HG02981 (cell line): ENCODE results near the gene PDE2A.

Experiments used
- ATAC-seq: cut with Tn5 transposase; IDR thresholded peaks from one replicate; pipeline ENCODE4 v1.9.1; 2021; ENCODE audit warnings: mild to moderate bottlenecking, moderate library complexity; ENCODE audit not compliant: unreplicated experiment

Gene PDE2A

DNA sequence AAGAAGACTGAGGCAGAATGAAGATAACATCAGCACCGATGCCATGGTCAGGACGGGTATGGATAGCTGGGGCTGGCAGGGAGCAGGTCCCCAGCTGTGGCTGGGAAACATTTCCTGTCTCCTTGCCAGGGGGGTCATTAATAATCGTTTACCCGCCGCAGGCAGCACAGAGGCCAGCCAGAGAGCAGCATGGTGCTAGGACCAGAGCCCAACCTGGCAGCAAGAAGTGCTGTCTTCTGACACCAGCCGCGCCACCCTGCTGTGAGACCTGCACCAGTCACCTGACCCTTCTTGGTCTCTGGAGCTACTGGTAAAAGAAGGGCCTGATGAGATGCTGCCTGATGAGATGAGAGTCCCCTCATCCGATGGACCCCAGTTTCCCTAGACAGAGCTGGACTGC lies 36.3 kb downstream of the PDE2A start:
- ATAC-seq = no peak

DNA sequence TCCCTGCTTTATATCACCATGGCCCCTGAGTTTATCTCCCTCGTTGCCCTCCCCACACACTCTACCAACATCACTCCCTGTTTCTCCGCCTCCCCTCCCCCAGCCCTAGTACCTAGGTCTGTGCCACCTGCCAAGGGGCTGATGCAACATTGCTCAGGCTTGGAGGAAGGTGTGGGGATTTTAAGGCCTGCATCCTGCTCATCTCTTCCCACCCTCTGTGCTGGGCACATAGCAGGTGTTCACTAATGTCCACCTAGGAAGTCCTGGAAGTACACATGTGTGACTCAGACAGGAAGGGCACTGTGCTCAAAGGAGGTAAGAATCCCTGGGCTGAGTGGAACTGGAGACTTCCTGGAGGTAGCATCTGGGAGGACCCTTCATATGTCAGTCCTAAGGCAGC lies 37.0 kb downstream of the PDE2A start:
- ATAC-seq = no peak

DNA sequence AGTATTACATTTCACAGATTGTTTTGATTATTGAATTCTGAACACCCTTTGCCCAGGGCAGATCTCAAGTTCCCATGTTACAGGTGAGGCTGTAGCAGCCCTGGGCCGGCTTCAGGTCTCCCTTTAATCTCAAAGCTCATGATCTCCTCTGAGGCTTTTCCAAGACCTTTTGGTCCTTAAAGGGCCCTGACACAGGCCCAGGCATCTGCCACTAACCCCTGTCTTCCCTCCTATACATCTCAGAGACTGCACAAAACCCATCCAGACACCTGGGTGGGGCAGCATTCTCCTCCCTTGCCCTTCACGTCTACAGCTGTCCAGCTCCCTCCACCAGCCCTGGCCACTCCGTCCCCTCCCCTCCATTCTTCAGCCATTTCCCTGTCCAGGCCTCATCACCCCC lies 37.8 kb downstream of the PDE2A start:
- no peak for ATAC-seq

DNA sequence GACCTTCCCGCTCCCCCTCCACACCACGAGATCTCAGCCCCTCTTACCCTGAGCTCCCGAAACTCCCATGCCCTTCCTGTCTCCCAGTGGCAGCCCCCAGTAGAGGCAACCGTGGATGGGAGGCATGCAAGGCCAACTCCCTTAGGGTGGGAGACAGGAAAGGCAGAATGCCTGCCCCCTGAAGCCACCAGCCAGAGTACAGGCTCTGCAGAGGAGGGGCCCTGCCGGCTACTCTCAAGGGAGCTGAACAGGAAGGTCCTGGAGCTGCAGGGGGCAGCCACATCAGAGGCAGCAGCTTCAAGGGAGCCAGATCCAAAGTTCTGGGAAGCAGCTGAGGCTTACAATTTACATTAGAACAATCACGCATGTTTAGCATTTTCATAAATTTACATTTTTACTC lies 38.3 kb downstream of the PDE2A start:
- ATAC-seq = no peak

DNA sequence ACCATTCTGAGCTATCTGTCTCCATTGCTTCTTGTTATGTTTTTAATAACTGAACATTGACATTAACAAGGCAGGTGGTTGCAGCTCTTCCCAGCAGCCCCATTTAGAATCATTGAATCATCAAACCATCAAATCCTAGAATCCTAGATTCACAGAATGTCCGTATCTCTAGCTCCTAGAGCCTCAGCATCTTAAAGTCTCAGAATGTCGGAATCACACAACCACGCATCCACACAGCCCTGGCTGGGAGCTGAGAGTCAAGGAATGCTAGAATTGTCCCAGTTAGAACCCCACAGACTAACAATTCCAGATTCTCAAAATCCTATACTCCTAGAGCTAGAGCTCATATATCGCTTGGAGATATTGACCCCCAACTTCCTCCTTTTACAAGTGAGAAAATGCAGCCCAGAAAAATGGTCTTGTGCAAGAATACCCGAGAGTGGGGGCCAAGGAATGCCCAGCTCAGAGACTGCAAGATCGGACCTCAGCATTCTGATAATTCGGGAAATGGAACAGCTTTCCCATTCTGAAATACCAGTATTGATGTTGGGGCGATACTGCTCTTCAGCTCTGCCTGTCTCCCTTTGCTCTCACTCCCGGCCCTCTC lies 38.8 kb downstream of the PDE2A start:
- ATAC-seq = no peak

DNA sequence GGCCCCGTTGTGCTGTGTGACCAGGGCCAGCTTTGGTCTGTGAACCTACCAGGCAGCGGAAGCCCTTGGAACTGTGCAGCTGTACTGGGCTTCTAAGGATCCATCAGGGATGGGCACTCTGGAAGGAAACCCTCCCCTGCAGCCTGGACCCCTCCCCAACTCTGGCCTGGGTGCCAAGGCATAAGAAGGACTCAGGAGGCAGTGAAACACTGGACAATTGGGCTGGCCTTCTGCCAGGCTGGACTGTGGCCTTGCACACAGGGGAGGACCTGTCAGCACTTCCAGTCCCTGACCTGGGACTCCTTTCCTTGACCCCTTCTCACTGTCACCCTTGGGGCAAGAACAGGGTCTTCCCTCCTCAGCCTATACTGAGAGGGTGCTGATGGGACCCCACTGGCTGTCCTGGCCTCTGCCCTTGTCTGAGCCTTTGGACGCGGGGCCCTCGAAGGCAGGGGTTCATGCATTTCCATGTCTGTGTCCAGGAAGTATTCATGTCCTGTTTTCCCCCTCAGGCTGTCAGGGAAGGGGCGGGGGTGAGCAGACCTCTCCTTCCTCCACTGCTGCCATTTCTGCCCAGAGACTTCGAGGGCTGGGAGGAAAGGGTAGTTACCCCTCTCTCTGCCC lies 39.6 kb downstream of the PDE2A start:
- no peak for ATAC-seq

DNA sequence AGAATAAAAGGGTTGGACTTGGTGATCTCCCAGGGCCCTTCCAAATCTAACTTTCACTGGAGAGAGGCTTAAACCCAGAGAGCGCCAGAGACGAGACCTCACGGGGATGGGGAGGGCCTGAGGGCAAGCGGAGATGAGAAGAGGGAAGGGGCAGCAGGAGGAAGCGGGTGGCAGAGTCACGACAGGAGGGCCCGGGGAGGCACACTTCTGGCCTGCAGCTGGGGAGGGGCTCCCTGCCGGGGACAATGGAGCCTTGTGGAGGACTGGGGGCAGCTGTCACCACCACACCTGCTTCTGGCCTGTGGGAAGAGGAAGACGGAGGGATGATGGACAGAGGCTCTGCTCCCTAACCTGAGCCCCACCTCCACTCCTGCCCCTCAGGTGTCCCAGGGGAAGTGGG lies 40.2 kb downstream of the PDE2A start:
- no peak for ATAC-seq

DNA sequence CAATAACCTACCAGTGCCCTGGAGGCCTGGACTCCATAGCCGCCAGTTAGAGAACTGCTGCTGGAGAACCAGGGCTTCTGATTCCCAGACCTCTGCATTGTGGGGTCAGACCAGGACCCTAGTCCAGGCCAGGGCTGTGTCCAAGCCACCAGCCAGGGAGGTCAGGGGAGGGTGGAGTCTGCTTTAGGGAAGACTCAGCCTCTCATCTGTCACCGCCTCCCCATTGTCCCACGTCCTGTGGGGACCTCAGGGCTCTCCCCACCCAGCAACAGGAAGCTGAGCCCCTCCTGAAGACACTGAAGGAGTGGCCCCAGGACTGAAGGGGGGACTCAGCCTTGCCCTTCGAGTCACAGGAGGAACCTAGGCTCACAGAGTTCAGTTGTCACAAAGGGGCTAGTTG lies 41.2 kb downstream of the PDE2A start:
- ATAC-seq = no peak

DNA sequence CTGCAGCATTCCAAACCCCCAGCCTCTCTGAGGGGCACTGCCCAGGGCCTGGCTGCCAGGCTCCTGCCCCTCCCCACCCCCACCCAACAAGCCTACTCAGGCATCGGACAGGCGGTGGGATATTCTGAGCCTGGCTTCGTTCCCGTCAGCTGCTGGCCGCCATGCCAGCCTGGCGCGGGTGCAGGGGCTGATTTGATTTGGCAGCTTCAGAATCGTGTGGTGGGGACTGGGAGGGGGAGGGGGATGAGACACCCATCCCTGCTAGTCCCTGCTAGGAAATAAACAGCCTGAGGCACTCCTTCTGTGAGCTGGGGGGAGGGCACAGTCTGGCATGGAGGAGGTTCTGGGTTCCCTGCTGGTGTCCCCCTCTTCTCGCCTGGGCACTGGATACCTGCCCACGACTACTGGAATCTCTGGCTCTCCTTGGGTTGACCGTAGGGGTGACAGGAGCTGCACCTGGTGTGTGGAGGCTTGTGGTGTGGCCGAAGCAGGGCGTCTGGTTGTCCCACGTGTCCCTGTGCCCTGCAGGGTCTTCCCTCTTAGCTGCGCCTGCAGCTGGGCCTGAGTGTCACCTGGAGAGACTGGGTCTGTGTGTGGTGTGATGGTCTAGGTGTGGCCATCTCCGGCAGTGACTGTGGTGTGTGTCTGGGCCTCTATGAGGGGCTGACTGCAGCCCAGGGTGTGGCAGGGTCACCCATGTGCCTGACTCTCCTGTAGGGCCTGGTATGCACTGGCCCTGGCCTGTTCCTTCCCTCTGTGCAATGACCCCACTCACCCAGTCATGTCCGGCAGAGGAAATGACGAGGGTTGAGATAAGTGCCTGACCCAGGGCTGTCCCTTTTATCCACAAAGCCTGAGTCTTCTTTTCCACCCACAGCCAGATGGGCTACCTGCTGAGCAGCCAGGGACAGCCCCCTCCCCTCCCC lies 42.2 kb downstream of the PDE2A start:
- ATAC-seq = no peak

DNA sequence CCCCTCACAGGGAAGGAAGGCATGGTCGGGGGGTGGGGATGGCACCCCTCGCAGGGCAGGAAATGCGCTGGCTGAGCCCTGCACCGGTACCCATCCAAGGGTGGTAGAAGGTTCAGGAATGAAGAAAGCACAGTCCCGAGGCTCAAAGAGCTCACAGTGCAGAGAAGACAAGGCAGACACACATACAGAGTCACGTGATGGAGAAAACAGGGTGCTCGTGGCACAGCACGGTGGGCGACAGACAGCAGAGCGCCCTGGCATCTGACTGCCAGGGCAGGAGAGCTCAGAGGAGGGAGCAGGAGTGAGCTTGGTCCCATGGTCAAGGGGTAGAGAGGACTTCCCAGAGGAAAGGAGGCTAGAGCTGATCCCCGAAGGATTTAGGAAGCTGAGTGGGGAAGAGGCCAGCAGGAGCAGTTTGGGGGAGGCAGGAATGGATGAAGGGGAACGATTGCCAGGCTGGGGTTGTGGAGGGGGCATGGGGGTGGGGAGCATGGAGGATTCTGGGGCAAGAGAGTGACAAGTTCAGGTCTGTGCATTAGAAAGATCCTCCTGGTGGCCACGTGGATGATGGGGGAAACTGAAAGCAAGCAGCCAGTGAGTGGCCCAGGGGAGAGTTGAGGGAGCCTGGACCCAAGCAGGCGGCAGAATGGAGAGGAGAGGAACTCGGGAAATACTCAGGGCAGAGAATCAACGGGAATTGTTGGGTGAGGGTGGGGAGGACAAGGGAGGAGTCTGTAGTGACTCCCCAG lies 43.9 kb downstream of the PDE2A start:
- ATAC-seq = no peak

DNA sequence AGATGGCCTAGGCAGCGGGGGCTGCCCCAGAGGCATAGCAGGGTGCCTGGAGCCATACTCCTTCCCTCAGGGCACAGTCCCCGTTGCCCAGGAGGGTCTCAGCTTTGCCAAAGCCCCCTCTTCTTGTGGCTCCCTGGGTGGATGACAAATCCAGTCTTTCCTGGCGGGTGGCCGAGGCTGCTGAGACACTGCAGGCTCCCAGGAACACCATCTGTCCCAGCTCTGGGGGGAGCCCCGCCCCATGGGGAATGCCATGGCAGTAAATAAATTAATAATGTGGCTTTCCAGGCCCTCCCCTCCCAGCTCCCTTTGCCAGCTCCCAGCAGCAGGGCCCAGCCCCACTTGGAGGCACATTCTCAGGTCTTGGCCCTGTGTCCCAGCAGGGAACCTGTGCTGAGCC lies 45.0 kb downstream of the PDE2A start:
- no peak for ATAC-seq

DNA sequence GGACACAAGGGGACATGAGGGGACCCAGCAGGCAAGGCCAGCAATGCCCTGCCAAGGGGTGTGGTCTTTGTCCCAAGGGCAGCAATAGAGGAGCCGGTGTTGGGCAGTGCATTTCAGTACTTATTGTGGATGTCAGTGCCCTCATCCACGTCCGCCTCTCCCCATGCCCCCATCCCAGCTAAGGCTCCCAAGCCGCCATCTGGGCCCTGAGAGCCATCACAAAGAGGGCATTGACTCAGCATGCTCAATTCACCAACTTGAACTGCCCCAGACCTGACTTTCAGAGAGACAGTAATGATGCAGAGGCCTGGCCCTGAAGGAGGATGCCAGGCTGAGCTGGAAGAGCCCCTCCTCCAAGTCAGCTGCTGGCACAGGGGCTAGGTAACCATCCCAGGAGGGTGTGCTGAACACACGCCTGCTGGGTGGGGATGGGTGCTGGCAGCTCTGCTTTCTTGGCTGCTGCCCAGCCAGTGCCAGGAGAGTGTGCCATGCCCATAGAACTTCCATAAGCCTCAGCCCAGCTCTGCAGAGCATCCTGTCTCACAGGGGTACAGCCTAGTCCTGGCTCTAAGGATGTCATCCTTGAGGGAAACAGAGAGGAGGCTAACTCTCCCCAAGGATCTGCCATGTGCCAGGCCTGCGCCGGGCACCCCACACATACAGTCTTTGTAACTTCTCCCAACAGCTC lies 46.5 kb downstream of the PDE2A start:
- ATAC-seq = no peak

DNA sequence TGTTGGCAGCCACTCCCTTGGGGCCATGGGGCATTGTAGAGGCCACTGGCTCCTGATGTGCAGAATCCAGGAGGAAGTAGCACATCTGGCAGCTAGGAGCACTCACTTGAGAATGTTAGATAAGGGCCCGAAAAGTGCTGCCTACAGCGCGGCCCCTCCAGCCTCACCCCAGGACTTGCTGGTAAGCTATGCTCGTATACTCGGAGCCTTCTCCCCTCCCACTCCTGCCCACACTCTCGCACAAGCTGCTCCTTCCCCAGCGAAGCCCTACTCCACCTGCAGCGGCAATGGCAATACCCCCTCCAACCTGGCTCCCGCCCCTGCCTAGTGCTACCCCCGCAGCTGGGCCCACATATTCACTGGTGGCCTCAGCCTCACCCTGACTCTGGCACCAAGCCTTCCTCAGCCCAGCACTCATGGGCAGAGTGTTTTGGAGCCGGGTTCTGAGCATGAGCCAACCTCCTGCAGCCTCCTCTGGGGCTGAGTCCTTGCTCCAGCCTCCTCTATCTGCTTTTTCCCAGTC lies 47.7 kb downstream of the PDE2A start:
- ATAC-seq = no peak

DNA sequence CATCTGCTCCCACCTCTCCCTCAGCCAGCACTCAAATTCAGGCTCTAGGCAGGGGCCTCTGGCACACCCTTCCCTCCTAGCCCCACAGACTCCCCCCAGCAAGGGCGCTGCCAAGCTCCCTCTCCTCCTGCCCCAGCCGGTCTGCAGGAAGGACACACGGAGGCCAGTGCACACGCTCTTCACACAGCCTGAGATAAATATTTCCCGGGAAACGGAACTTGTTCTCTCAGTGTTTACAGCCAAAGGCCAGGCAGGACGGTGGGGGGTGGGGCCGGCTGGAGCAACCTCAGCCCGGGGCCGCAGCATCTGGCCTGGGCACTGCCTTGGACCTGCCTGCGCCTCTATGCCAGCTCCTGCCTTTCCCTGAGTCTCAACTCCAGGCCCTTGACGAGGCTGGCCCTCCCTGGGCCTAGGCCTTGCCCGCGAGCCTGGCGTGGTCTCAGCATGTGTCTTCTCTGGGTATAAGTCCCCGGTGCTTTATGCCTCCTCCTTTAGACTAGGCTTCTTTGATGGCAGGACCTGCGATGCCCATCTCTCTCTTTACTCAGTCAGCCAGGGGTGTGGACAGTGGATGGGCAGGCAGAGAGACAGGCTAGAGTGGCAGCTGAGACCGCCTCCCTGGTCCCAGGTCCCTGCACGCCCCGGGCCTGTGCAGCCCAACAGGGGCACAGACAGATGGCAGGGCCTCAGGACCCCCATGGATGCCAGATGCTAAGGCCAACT lies 48.4 kb downstream of the PDE2A start:
- no peak for ATAC-seq

DNA sequence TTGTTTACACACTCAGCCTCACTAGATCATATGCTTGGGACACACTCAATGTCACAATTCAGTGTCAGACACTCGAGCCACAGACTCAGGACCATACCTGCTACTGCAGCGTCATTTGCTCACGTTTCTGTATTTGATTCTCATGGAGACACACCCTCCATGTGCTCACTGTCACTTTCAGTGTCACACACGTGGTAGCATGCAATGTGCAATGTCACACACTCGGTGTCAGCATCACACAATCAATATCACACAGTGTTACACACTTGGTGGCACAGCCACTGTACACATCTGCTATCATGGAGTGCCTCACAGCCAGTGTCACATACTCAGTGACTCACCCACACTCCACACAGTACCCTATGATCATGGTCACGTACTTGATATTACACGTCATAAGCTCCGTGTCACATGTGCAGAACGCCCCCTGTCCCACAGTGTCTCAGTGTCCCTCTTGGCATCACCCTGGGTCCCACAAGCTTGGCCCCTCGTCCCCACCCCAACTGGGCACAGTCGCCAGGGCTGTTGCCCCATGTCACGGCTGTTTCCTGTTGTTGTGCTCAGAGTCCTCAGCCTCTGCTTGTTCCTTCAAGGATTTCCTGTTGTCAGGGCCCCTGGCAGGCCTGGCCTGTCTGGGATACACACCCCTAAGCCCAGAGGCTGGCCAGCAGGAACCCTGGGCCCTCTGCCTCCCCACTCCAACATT lies 49.6 kb downstream of the PDE2A start:
- ATAC-seq = no peak

DNA sequence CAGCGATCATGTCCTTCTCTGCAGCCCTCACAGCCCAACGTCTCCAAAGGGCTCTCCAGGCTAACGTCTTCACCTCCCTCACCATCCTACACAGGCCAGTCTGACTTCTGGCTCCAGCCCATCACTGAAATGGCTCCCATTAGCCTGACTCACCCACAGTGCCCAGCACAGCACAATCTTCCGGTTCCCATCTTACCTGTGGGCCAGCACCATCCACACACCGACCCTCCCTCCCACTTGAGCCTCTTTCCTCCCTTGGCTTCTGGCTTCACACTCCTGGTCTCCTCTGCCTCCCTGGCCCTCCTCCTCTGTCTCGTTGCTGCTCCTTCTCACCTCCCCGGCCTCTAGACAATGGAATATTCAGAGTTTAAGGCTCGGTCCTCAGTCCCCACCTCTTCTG lies 51.2 kb downstream of the PDE2A start:
- ATAC-seq = no peak

DNA sequence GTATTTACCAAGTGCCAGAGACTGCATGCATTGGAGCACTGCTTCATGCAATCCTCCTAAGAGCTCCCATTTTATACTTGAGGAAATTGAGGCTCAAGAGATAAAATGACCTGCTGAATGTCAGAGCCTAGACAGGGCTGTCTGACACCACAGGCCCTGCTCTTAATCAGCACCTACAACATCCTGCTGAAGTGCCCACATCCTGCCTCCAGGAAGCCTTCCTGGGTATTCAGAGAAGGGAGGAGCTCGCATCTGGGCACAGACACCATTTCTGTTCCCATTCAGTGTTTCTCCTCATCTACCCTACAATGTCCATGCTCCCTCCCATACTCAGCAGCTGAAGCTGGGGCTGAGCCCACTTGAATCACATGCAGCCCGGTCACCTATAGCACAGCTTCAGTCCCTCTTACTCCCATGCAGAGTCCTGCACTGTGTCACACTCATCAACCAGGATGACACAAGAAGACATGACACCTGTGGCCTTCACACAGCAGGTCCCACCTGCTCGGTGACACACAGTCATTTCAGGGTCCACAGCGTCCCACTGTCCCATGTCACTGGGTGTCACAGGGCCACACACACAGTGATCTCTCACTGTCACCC lies 53.1 kb downstream of the PDE2A start:
- ATAC-seq = no peak

DNA sequence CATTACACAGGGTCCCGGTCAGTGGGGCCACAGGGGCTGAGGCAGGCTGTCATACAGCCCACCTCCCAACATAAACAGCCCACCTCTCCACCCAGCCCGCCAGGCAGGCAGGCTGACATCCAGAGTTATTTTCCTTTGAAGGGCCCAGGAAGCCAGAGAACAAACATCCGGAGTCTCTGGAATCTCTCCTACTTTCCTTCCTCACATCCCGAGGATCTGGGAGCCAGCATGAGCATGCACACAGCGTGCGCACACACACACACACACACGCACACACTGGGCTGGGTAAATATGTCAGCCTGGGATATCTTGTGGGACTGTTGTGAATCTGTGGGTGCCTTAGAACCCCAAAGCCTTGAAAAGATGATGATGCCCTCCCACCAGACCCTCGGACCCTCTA lies 55.4 kb downstream of the PDE2A start:
- ATAC-seq = no peak
